ENCODE data around the gene SLC34A3. TPM values are rescaled to one million over a fixed set of nuclear protein-coding genes. Genes with fewer than 3 reads are reported as not detected.
A peak's percentile ranks its signal among the peaks of the same experiment; 100 is the strongest.
"Not testable (repeated sequence)": the region's sequence is repeated elsewhere in the genome, so short reads cannot be mapped to it uniquely, and the experiment has no call there.

Gene SLC34A3
- total RNA-seq, 1 donor from 2014 or later = not detected

DNA sequence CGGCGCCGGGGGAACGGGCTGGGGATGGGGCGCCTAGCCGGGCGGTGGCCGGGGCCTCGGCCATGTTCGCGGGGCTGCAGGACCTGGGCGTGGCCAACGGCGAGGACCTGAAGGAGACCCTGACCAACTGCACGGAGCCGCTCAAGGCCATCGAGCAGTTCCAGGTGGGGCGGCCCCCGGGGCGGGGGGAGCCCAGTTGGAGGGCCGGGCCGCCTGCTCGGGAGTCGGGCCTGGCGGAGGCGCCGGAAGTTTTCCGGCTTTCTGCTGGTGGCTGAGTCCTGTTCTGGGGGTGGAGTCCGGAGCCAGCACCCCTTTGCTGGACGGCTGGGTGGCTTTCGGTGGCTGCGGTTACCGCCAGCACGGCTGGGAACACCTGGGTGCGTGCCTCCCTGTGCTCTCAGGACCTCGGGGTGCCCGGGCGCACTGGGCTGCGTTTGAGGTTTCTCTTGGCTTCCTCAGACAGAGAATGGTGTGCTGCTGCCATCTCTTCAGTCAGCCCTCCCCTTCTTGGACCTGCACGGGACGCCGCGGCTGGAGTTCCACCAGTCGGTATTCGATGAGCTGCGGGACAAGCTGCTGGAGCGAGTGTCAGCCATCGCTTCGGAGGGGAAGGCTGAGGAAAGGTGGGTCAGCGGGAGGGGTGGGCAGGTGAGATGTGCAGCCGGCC, 24.9 kb downstream of the SLC34A3 start:
- Histone ChIP-seq H3K27me3 (ENCODE audit: control insufficient read depth, insufficient read depth, low read length) (no peaks in the 10 kb centered on the region), H3K4me3 (ENCODE audit: low read depth, low read length) (peak overlapping the region; percentile 89), H3K36me3 (ENCODE audit: control insufficient read depth, insufficient read depth, low read length) (peaks cover 9% of the 10 kb centered on the region)
- DNase-seq (ENCODE audit: low read depth) = no peak
- FAIRE-seq = no peak
- TF ChIP-seq, protein P1, sequence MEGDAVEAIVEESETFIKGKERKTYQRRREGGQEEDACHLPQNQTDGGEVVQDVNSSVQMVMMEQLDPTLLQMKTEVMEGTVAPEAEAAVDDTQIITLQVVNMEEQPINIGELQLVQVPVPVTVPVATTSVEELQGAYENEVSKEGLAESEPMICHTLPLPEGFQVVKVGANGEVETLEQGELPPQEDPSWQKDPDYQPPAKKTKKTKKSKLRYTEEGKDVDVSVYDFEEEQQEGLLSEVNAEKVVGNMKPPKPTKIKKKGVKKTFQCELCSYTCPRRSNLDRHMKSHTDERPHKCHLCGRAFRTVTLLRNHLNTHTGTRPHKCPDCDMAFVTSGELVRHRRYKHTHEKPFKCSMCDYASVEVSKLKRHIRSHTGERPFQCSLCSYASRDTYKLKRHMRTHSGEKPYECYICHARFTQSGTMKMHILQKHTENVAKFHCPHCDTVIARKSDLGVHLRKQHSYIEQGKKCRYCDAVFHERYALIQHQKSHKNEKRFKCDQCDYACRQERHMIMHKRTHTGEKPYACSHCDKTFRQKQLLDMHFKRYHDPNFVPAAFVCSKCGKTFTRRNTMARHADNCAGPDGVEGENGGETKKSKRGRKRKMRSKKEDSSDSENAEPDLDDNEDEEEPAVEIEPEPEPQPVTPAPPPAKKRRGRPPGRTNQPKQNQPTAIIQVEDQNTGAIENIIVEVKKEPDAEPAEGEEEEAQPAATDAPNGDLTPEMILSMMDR (IDR thresholded peaks at IDR 0.05; ENCODE audit: insufficient read depth, low read length, severe bottlenecking) = no peak

DNA sequence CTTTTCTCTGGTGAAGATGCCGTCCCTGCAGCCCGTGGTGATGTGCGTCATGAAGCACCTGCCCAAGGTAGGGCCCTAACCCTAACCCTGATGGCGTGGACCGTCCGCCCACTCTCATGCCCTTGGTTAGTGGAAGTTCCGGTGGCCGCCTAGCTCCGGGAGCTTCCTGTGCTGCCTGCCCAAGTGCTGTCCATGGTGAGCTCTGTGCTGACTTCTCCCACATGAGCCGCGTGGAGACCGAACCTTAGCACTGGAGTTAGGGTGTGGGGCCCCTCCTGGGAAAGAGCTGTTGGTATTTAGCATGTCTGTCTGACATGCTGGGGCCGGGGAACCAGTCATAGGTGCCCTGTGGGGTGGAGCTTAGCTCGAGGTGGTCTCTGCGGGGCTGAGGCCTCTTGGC, 25.7 kb downstream of the SLC34A3 start:
- TF ChIP-seq, protein P1 (IDR thresholded peaks at IDR 0.05; ENCODE audit: insufficient read depth, low read length, severe bottlenecking) = no peak
- Histone ChIP-seq H3K36me3 (ENCODE audit: control insufficient read depth, insufficient read depth, low read length) (peaks cover 9% of the 10 kb centered on the region), H3K27me3 (ENCODE audit: control insufficient read depth, insufficient read depth, low read length) (no peaks in the 10 kb centered on the region), H3K4me3 (ENCODE audit: low read depth, low read length) (peak overlapping the region; percentile 89)
- FAIRE-seq = no peak
- DNase-seq (ENCODE audit: low read depth) = no peak

DNA sequence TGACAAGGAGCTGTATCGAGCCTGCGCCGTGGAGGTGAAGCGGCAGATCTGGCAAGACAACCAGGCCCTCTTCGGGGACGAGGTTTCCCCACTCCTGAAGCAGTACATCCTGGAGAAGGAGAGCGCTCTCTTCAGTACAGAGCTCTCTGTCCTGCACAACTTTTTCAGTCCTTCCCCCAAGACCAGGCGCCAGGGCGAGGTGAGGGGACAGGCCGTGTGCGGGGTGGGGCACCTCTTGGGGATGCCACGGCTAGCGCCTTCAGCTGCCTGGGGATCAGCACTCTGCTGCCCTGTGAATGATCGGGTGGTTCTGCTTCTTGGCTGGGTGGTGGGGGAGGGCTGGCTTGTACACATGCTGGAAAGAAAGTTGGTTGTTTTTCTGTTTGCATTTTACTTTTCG, 26.2 kb downstream of the SLC34A3 start:
- peaks cover 9% of the 10 kb centered on the region for H3K36me3 ChIP-seq (ENCODE audit: control insufficient read depth, insufficient read depth, low read length)
- TF ChIP-seq, protein P1 (IDR thresholded peaks at IDR 0.05; ENCODE audit: insufficient read depth, low read length, severe bottlenecking) = no peak
- no peak overlapping the region for H3K4me3 ChIP-seq (ENCODE audit: low read depth, low read length)
- no peaks in the 10 kb centered on the region for H3K27me3 ChIP-seq (ENCODE audit: control insufficient read depth, insufficient read depth, low read length)
- FAIRE-seq (no peak), DNase-seq (ENCODE audit: low read depth) (no peak)

DNA sequence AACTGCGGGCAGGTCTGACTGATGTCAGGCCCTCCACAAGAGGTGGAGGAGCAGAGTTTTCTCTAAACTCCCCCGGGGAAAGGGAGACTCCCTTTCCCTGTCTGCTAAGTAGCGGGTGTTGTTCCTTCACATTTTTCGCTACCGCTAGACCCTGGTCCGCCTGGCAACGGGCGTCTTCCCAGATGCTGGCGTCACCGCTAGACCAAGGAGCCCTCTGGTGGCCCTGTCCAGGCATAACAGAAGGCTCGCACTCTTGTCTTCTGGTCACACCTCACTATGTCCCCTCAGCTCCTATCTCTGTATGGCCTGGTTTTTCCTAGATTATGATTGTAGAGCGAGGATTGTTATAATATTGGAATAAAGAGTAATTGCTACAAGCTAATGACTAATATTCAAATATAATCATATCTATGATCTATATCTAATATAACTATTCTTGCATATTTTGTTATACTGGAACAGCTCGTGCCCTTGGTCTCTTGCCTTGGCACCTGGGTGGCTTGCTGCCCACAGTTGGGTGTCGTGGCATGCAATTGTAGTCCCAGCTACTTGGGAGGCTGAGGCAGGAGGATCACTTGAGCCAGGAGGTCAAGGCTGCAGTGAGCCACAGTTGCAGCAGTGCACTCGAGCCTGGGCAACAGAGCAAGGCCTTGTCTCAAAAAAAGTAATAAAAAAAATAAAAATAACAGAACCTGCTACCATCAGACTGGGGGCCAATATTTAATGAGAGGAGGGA, 31.6 kb downstream of the SLC34A3 start:
- peaks cover 24% of the 10 kb centered on the region for H3K36me3 ChIP-seq (ENCODE audit: control insufficient read depth, insufficient read depth, low read length)
- not testable (repeated sequence) for H3K4me3 ChIP-seq (ENCODE audit: low read depth, low read length); H3K27me3 ChIP-seq (ENCODE audit: control insufficient read depth, insufficient read depth, low read length); DNase-seq (ENCODE audit: low read depth); FAIRE-seq
- TF ChIP-seq, protein P1 (IDR thresholded peaks at IDR 0.05; ENCODE audit: insufficient read depth, low read length, severe bottlenecking) = peak; percentile 31

DNA sequence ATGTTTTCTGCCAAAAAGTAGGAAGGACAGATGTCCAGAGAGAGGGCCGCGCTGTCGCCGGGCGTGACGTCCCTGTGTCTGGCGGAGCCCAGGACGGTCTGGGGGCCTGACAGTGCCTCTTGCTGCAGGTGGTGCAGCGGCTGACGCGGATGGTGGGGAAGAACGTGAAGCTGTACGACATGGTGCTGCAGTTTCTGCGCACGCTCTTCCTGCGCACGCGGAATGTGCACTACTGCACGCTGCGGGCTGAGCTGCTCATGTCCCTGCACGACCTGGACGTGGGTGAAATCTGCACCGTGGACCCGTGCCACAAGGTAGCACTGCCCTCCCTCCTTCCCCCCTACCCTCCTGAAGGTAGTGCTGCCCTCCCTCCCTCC, 32.2 kb downstream of the SLC34A3 start:
- FAIRE-seq (no peak), DNase-seq (ENCODE audit: low read depth) (no peak)
- Histone ChIP-seq H3K4me3 (ENCODE audit: low read depth, low read length) (no peak overlapping the region), H3K36me3 (ENCODE audit: control insufficient read depth, insufficient read depth, low read length) (peaks cover 26% of the 10 kb centered on the region), H3K27me3 (ENCODE audit: control insufficient read depth, insufficient read depth, low read length) (no peaks in the 10 kb centered on the region)
- TF ChIP-seq, protein P1 (IDR thresholded peaks at IDR 0.05; ENCODE audit: insufficient read depth, low read length, severe bottlenecking) = no peak
